Mucosa of descending colon (tissue), 3 donors: ENCODE results near the gene TBXAS1. TPM values are rescaled to one million over a fixed set of nuclear protein-coding genes. Genes with fewer than 3 reads are reported as not detected.

ENCODE experiments used
- ATAC-seq: fragments of 200-7000 bp; cut with Tn5 transposase; one replicate; pipeline ENCODE4 v1.9.1; 2020; ENCODE audit warnings: mild to moderate bottlenecking, moderate library complexity
- DNase-seq, 3 donors: peaks; one replicate each; pipeline ENCODE4 v3.0.0-alpha.2; 2020
- H3K36me3 ChIP-seq: fragments of 200-600 bp; one replicate; pipeline ENCODE4 v1.8.0; 2021; ENCODE audit warnings: low read depth, mild to moderate bottlenecking
- H3K4me1 ChIP-seq: fragments of 200-600 bp; one replicate; pipeline ENCODE4 v1.8.0; 2021; ENCODE audit warnings: low read depth, mild to moderate bottlenecking
- H3K4me3 ChIP-seq: fragments of 200-600 bp; one replicate; pipeline ENCODE4 v1.8.0; 2021; ENCODE audit warnings: mild to moderate bottlenecking
- H3K9me3 ChIP-seq: fragments of 200-600 bp; one replicate; pipeline ENCODE4 v1.8.0; 2021; ENCODE audit warnings: mild to moderate bottlenecking
- CTCF ChIP-seq: fragments of 200-600 bp; IDR thresholded peaks from one replicate; pipeline ENCODE4 v1.8.0; 2022; ENCODE audit warnings: antibody characterized with exemption, mild to moderate bottlenecking
- intact Hi-C, 2 donors: fragments of 100-400 bp; cut with DNase I in 1 of 2; cut with micrococcal nuclease in 1 of 2; formaldehyde crosslinking; loops; one replicate each; pipeline versions ENCODE4 v1.11.0 to v1.11.1; 2022; cut with DNase I, micrococcal nuclease
- total RNA-seq, 3 donors: library from RNA; stranded (reverse); fragmentation: NEBNext Ultra II Directional in 2 of 3; extraction: Animal tissue kit (Norgen Biotek cat#: 25700) in 2 of 3; gene quantifications; one replicate each; pipeline versions ENCODE4 v1.2.1 to v1.2.4, GENCODE V29; 2021 to 2023
- donor health status: DM: no; HTN: no; CAD: no; lungs with moderate emphysema.
- donor health status: DM: no; HTN: no; CAD: no.
- donor health status: DM: no; HTN: yes; CAD: no.

Gene TBXAS1
- total RNA-seq, 3 donors from 2014 or later, result 9.4 to 15.6 (median 9.7) TPM

DNA sequence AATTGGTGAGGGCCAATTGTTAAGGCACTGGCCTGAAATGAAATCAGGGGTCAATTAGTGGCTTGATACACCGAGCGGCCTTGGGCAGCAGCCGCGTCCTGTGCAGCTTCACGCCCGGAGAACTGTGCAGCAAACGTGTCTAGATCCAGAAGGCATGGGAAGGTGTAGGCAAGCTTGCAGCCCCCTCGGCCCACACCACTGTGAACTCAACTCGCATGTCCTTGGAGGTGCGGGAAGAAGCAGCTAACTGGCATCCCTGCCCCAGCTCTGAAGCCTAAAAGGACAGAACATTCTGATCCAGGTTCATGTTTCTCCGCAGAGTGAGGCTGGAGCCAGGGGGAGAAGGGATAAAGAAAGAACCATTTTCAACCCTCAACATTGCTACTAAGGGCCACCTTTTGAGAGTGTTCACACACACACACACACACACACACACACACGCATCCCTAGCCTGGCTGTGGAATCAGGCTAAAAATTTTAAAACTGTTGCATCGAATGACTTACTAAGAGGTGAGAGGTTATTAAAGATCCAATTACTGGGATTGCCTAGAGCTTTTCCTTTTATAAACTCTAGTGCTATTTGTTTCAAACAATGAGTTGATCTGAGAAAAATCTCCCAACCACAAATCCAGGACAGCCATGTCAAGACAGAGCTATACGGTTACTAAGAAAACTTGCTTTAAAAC, 129.7 kb downstream of the TBXAS1 start:
- Histone ChIP-seq H3K36me3 (no peaks in the 10 kb centered on the region), H3K9me3 (no peaks in the 10 kb centered on the region), H3K4me1 (no peaks in the 10 kb centered on the region), H3K4me3 (no peak overlapping the region)
- no peak for TF ChIP-seq CTCF
- intact Hi-C loops, result no loop called here
- DNase-seq (no peak), ATAC-seq (no peak)

DNA sequence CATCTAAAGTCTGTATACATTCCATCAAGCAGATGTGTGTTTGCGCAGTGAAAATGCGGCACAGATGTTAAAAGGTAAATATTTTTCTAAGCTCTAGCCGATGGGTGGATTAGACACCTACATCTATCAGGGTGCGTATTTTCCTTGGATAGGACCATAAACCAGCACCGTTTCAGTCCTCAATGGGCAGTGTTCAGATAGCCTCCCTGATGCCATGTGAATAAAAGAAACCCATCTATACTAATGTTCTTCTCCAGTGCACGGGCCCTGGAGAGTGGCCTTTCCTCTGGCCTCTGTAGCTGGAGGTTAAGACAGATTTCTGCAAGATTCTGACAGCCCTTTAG, 130.2 kb downstream of the TBXAS1 start:
- no peak for ATAC-seq
- TF ChIP-seq CTCF, result no peak
- DNase-seq, result no peak

DNA sequence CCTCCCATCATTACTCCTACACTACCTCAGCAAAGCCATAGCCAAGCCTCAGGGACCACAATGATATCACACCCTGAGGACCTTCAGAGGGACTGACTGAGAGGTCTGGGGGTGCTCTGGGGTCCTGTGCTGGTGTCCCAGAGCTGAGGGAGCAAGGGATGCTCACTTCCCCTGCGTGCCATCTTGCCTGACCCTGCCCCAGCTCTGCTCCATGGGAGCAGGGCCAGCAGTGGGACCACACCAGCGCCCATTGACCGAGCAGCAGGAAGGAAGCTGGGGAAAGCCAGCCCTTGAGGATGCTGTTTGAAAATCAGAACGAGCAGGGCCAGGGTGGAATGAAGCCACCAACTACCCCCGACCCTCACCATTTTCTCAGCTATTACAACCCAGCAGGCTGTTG, 130.7 kb downstream of the TBXAS1 start:
- ATAC-seq (no peak), DNase-seq (no peak)
- no peaks in the 10 kb centered on the region for H3K36me3 ChIP-seq
- TF ChIP-seq CTCF, result no peak
- no peaks in the 10 kb centered on the region for H3K4me1 ChIP-seq
- H3K9me3 ChIP-seq, result no peaks in the 10 kb centered on the region
- no peak overlapping the region for H3K4me3 ChIP-seq
- intact Hi-C loops, result no loop called here

More for the DNA sequence above, 130.2 kb downstream of the TBXAS1 start:
- Histone ChIP-seq H3K4me3 (no peak overlapping the region), H3K9me3 (no peaks in the 10 kb centered on the region), H3K36me3 (no peaks in the 10 kb centered on the region), H3K4me1 (no peaks in the 10 kb centered on the region)
- intact Hi-C loops, result no loop called here

DNA sequence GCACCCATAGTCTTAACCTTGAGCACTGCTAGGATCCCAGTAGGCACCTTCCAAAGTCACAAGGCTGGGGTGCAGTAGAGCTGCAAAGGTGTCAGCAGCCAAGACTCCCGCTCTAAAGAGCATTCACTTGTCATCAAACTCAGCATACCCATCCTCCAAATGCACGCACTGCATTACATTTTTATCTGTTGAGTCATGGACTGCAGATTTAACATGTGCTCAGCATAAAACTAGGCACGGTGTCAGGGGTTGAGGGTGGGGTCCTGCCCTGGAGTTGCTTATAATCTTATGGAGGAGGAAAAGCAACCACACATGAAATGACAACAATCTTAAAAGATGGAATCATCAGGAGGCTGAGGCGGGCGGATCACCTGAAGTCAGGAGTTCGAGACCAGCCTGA, 131.1 kb downstream of the TBXAS1 start:
- ATAC-seq, result no peak
- intact Hi-C loops, result no loop called here
- no peaks in the 10 kb centered on the region for H3K4me1 ChIP-seq
- no peak for TF ChIP-seq CTCF
- no peak overlapping the region for H3K4me3 ChIP-seq
- no peak for DNase-seq
- H3K9me3 ChIP-seq, result no peaks in the 10 kb centered on the region
- no peaks in the 10 kb centered on the region for H3K36me3 ChIP-seq

- no peaks in the 10 kb centered on the region for H3K9me3 ChIP-seq
- DNase-seq (no peak), ATAC-seq (no peak)
- TF ChIP-seq CTCF, result no peak
- no peaks in the 10 kb centered on the region for H3K4me1 ChIP-seq
- intact Hi-C loops, result no loop called here
- no peak overlapping the region for H3K4me3 ChIP-seq
- H3K36me3 ChIP-seq, result no peaks in the 10 kb centered on the region
These were observed 137.0 kb downstream of the TBXAS1 start for GRCh38 chr7:139965942-139966628.
